AG04449 (cell line): ENCODE results near the gene UBQLN3.

Source experiments
- CTCF ChIA-PET: fragments of 350-600 bp; formaldehyde crosslinking; extraction: SDS; loops from one replicate; lab custom pipeline; 2021; ENCODE audit warnings: antibody characterized with exemption; lab: Yijun Ruan, JAX
- POLR2A ChIA-PET: fragments of 400-600, 350-600 bp; formaldehyde crosslinking; extraction: SDS; loops from one replicate; lab custom pipeline; 2020; ENCODE audit warnings: antibody characterized with exemption, inconsistent platforms; lab: Yijun Ruan, JAX
- DNase-seq: peaks from one replicate; pipeline ENCODE4 v3.0.0-alpha.2; 2010; ENCODE audit warnings: low read depth, low spot score
- H3K4me3 ChIP-seq: 2 replicates; pipeline ENCODE4 v1.5.1; 2011; ENCODE audit warnings: low read depth, mild to moderate bottlenecking, control low read depth, low read length
- TF ChIP-seq, protein P1 (sequence below): IDR thresholded peaks from one replicate; pipeline ENCODE4 v1.5.1; 2011; ENCODE audit warnings: mild to moderate bottlenecking, moderate library complexity, low read length, control low read depth, inconsistent platforms; ENCODE audit not compliant: insufficient read depth; ENCODE audit errors: missing control alignments

The UBQLN3 gene

DNA sequence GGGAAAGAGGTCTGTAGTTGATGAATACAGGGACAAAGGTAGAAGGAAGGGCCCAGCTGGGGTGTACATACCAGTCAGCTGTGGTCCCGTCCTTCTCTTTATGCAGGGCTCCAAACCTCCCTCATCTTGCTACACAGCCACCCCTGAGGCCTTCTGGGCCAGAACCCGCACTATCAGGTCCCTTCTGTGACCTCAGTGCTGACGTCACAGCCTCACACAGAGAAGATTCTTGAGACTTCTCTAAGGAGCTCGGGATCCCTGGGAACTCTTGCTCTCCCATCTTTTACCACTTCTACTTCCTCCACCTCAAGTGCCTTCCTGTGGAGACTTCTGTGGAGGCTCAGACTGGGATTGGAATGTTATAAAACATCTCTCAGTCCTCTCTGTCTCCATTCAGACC lies at the start of gene UBQLN3:
UBQLN3 (minus strand) TSS at position 155 of the 400 bp plus-strand sequence. CDS start 399 bp downstream, outside the sequence.
- TF ChIP-seq, protein P1, sequence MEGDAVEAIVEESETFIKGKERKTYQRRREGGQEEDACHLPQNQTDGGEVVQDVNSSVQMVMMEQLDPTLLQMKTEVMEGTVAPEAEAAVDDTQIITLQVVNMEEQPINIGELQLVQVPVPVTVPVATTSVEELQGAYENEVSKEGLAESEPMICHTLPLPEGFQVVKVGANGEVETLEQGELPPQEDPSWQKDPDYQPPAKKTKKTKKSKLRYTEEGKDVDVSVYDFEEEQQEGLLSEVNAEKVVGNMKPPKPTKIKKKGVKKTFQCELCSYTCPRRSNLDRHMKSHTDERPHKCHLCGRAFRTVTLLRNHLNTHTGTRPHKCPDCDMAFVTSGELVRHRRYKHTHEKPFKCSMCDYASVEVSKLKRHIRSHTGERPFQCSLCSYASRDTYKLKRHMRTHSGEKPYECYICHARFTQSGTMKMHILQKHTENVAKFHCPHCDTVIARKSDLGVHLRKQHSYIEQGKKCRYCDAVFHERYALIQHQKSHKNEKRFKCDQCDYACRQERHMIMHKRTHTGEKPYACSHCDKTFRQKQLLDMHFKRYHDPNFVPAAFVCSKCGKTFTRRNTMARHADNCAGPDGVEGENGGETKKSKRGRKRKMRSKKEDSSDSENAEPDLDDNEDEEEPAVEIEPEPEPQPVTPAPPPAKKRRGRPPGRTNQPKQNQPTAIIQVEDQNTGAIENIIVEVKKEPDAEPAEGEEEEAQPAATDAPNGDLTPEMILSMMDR, result no peak
- DNase-seq, result no peak
- CTCF ChIA-PET, result interaction anchor here (1.1 to 2.2 kb wide), 3 partner anchors 34 to 44 kb away, joined by 3 to 7 read pairs (median 3); no protein-coding TSS in a partner anchor

GRCh38 chr11:5557751-5558150 lies 48.0 kb upstream of the UBQLN3 start:
- CTCF ChIA-PET, result interaction anchor here (0.9 to 1.5 kb wide), 2 partner anchors 31 to 82 kb away, joined by 3 to 4 read pairs; no protein-coding TSS in a partner anchor
- DNase-seq, result no peak
- H3K4me3 ChIP-seq, result no peak overlapping the region
- TF ChIP-seq, protein P1, result no peak
- POLR2A ChIA-PET, result no interaction called here

More for the DNA sequence above, at the start of gene UBQLN3:
- POLR2A ChIA-PET, result no interaction called here
- H3K4me3 ChIP-seq, result no peak within 1 kb of the TSS

DNA sequence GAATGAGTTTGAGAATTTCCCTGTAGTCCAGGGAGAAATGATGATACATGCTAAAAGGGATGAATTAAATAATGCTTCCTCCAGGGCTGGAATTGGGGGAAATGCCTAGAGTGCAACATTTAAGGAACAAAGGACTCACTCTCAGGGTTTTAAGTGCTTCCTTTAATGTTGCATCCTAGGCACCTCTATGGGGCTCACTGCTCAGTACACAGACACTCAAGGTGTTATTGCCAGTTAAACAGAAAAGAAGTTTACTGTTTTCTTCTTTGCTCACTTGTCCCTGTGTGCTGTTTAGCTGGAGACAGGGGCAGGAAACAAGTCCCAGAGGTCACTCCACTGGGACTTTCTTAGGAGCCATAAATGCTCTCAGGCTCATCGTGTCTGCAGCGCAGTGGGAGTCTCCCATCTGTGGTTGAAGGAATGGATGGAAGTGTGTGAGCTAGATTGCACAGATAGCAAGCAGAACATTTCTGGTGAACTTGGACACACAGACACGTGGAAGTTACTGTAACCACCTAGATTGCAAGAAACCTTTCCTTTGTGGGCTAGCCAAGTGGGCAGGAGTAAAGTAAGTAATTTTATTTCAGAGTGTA lies 46.9 kb upstream of the UBQLN3 start:
- TF ChIP-seq, protein P1, result no peak
- H3K4me3 ChIP-seq, result no peak overlapping the region
- POLR2A ChIA-PET, result no interaction called here
- CTCF ChIA-PET, result interaction anchor here (1.5 kb wide), 1 partner anchor 80 kb away, joined by 4 read pairs; no protein-coding TSS in a partner anchor
- no peak for DNase-seq

DNA sequence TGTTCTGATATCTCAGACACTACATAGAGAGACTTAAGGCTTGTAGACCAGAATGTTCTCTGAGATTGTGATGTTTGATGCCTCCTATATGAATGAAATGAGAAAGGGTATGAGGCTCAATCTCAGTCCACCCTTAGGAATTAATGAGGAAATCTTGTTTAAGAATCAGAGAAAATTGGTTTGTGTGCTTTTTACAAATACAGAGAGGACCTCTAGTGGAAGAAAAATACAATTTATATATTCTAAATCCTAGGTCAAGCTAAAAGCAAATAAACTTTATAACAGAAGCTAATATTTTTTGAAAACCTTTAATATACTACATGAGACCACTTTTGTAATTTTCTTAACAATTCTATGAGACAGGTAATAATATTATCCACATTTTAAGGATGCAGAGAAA lies 43.6 kb upstream of the UBQLN3 start:
- no peak for DNase-seq
- H3K4me3 ChIP-seq, result no peak overlapping the region
- POLR2A ChIA-PET, result no interaction called here
- TF ChIP-seq, protein P1, result no peak
- CTCF ChIA-PET, result interaction anchor here (0.7 to 1.4 kb wide), 4 partner anchors 11 to 77 kb away, joined by 3 to 7 read pairs (median 4); partner anchors contain the start of gene UBQLN3

- DNase-seq, result peak; percentile 40
- H3K4me3 ChIP-seq, result no peak overlapping the region
- POLR2A ChIA-PET, result no interaction called here
- TF ChIP-seq, protein P1, result no peak
- CTCF ChIA-PET, result no interaction called here
Measured at GRCh38 chr11:5550440-5551095, 40.8 kb upstream of the UBQLN3 start.

DNA sequence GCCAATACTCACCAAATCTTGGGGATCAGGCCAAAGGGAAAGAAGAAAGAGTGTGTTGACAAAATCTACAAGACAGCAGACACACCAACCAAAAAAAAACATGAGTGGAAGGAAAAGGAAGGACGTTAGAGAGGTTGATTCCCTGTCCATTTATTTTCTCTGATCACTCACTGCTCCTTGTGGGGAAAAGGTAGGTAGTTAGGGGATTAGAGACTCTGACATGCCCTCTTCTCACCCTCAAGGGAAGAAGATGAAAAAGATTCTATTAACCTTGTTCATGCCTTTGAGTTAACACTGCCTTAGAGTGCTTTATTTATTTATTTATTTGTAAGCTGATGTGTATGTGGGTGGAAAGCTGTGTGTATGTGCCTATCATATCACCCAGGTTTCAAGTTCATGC lies 38.7 kb upstream of the UBQLN3 start, which contains the start of gene OR52H1:
OR52H1 (minus strand) TSS at position 101 of the 400 bp plus-strand sequence. CDS start 3,035 bp downstream, outside the sequence.
- ChIA-PET CTCF (interaction anchor here (1.0 kb wide), 1 partner anchor 72 kb away, joined by 3 read pairs; no protein-coding TSS in a partner anchor), POLR2A (no interaction called here)
- no peak within 1 kb of the TSS for H3K4me3 ChIP-seq
- TF ChIP-seq, protein P1, result no peak
- DNase-seq, result no peak
